ENCODE data around the gene MIB1.

GRCh38 chr18:21745231-21745630 is 4.6 kb downstream of the MIB1 start:
- TF ChIP-seq EZH2 (IDR thresholded peaks at IDR 0.05; ENCODE audit: borderline replicate concordance, insufficient read depth, low read depth, low read length, poor library complexity, severe bottlenecking) (no peak), CTCF (IDR thresholded peaks at IDR 0.05) (no peak)
